GM21576 (cell line): ENCODE measurements around the gene CCL14.
"Not testable (repeated sequence)": the region's sequence is repeated elsewhere in the genome, so short reads cannot be mapped to it uniquely, and the experiment has no call there.

Experiments used
- ATAC-seq: cut with Tn5 transposase; IDR thresholded peaks from one replicate; pipeline ENCODE4 v1.9.1; 2021; ENCODE audit warnings: mild to moderate bottlenecking, moderate library complexity; ENCODE audit not compliant: unreplicated experiment

CCL14 gene

DNA sequence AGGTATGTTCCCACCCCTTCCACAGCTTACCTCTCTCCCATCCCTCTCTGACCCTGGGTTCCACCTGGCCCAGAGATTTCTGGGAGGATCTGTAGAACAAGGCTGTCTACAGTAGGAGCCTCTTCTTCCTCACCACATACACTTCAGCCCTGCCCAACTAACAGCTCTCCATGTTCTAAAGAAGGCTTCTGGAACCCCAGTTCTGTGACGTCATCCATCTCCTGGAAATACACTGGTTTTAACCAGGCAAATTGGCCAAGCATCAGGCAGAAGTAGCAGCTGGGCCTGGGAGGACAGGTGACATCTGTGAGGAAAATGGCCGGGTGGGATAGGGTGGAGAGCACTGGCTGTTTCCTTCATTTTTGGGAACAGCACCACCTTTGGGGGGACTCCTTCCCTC lies 43.0 kb downstream of the CCL14 start, which contains the start of gene LYZL6:
LYZL6 (minus strand) TSS at position 177 of the 400 bp plus-strand sequence. CDS start 4,357 bp downstream, outside the sequence.
- ATAC-seq: no peak

DNA sequence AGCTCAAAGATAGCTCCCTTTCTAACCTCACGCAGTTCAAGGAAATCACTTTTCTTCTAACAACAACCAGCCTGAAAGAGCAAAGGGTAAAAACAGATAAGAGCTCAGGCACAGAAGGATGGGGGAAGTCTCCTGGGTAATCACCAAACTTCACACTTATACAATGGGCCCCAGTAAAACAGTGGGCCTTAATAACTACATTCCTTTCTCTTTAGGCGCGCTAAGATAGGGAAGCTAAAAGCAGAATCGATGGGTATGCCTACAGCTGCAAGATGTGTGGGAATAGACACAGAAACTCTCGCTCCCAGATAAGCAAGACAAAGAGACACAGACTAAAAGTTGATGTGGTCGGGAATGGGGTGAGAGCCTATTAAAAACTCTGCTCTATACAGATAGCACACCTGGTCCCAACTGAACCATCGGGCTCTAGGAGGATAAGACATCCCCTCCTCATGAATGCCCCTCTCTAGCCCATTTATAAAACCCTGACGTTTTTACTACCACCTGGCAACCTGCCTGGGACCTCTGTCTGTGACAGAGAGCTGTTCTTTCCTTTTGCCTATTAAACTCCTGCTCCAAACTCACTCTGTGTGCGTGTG lies 43.8 kb downstream of the CCL14 start:
- no peak for ATAC-seq

DNA sequence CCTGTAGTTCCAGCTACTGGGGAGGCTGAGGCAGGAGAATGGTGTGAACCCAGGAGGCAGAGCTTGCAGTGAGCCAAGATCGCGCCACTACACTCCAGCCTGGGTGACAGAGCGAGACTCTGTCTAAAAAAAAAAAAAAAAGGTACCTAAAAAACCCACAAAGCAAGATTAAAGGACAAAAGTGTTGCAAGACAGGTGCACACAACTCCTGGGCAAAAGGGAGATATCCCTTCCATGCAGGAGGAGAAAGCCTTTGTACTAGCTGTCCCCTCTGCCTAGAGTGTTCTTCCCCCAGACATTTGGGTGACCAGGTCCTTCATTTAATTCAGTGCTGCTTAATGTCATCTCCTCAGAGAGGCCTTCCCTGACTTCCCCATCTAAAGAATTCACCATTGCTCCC lies 48.0 kb downstream of the CCL14 start:
- ATAC-seq: not testable (repeated sequence)

DNA sequence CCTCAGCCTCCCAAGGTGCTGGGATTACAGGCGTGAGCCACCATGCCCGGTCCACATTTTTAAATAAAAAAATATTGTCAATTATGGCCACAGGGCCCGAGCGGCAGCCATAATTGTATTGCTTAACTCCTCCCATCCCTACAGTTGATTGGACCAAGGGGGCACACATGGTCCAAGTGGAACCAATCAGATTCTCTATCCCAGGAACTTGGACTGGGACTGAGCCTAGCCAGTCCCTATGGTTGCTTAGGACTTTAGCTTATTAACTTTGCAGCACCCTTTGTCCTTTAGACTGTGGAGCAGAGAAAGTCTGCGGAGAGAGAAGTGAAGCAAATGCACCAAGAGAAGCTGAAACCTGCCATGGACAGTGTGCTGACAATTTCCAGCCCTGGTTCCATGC lies 50.5 kb downstream of the CCL14 start:
- ATAC-seq: no peak

DNA sequence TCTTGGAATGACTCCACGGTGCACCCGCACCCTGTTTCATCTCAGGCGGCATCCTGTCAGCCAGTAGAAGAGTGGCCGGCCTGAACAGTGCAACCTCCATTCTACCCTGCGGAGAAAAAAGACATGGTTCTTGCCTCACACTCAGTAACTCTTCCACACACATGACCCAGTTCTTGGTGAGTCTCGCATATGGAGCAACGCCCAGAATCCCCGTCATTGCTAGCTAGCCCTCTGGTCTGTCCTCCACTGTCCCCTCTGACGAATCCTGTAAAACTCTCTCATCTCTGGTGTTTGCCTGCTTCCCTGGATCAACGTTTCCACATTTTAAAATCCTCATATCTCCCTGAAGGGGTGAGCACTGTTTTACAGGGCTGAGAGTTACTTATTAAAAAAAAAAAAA lies 51.8 kb downstream of the CCL14 start:
- no peak for ATAC-seq
